HepG2 (cell line): Measurements from ENCODE around the gene MLLT1. TPM values are rescaled to one million over a fixed set of nuclear protein-coding genes. Genes with fewer than 3 reads are reported as not detected.

Experiments used
- ATAC-seq: fragments of 200-7000 bp; cut with Tn5 transposase; 3 replicates; pipeline ENCODE4 v1.9.1; 2020; ENCODE audit warnings: mild to moderate bottlenecking, moderate library complexity
- BruUV-seq: library from RNA; stranded (reverse); fragments of 400-500 nt; replicated peaks from 2 replicates; lab custom pipeline; 2021; lab: Mats Ljungman, UMichigan
- CTCF ChIA-PET: fragments of 300-600 bp; formaldehyde crosslinking; extraction: SDS; loops from one replicate; lab custom pipeline; 2021; ENCODE audit warnings: low total read pairs, inconsistent platforms, low intra/inter-chr PET ratio; lab: Yijun Ruan, JAX
- POLR2A ChIA-PET: fragments of 350-600 bp; sonication (Branson Sonifier 250); formaldehyde crosslinking; loops from one replicate; lab custom pipeline; 2020; ENCODE audit warnings: antibody characterized with exemption, inconsistent platforms; lab: Yijun Ruan, JAX
- DNase-seq: peaks from one replicate; pipeline ENCODE4 v3.0.0-alpha.2; 2015; ENCODE audit warnings: low spot score
- FAIRE-seq: peaks from 3 replicates; lab custom pipeline; 2011; peaks lifted over from hg19 to GRCh38; lab: Jason Lieb, UNC
- H2AFZ ChIP-seq: one replicate; pipeline ENCODE4 v1.6.1; 2011; ENCODE audit warnings: low read length, inconsistent platforms
- H3K27ac ChIP-seq: fragments of 300-600 bp; 3 replicates; pipeline ENCODE4 v1.8.0; 2011; ENCODE audit warnings: mixed run types, mild to moderate bottlenecking, mixed read lengths, low read length, inconsistent platforms; ENCODE audit not compliant: insufficient read depth; ENCODE audit errors: extremely low read length
- H3K27me3 ChIP-seq, 2 experiments: fragments of 200-600 bp in 1 of 2; 2 replicates in 1 of 2; 3 replicates in 1 of 2; pipeline versions ENCODE4 v1.6.0 to v1.8.0; 2011; ENCODE audit warnings: low read length in 2 of 2, mild to moderate bottlenecking in 2 of 2, moderate library complexity in 2 of 2, inconsistent platforms in 1 of 2; ENCODE audit not compliant: insufficient read depth in 2 of 2, control insufficient read depth in 1 of 2
- H3K36me3 ChIP-seq, 2 experiments: fragments of 200-600 bp in 1 of 2; replicated peaks in 1 of 2; 2 replicates in 1 of 2; 3 replicates in 1 of 2; pipeline versions ENCODE4 v1.5.1 to v1.8.0; 2011; ENCODE audit warnings: low read length in 2 of 2, inconsistent platforms in 1 of 2; ENCODE audit not compliant: insufficient read depth in 2 of 2, control insufficient read depth in 1 of 2
- H3K4me1 ChIP-seq: 2 replicates; pipeline ENCODE4 v1.5.1; 2012; ENCODE audit warnings: low read length, inconsistent platforms; ENCODE audit not compliant: insufficient read depth
- H3K4me2 ChIP-seq: 2 replicates; pipeline ENCODE4 v1.6.0; 2011; ENCODE audit warnings: low read depth, low read length, inconsistent platforms
- H3K4me3 ChIP-seq, 3 experiments: fragments of 200-600 bp in 1 of 3; sonication (generic), shearing (Covaris generic) in 1 of 3; replicated peaks in 1 of 3; 2 replicates each; pipeline ENCODE4 v1.5.1; 2011 to 2016; ENCODE audit warnings: low read length in 3 of 3, inconsistent platforms in 2 of 3, low read depth in 2 of 3, mild to moderate bottlenecking in 2 of 3, control low read depth in 1 of 3, mixed read lengths in 1 of 3; ENCODE audit not compliant: insufficient read depth in 1 of 3
- H3K79me2 ChIP-seq: one replicate; pipeline ENCODE4 v1.6.1; 2011; ENCODE audit warnings: low read length, inconsistent platforms; ENCODE audit not compliant: insufficient read depth
- H3K9ac ChIP-seq: 2 replicates; pipeline ENCODE4 v1.6.0; 2011; ENCODE audit warnings: mild to moderate bottlenecking, low read depth, low read length, inconsistent platforms; ENCODE audit not compliant: insufficient read depth
- H3K9me3 ChIP-seq: 2 replicates; pipeline ENCODE4 v1.5.1; 2012; ENCODE audit warnings: mild to moderate bottlenecking, low read length
- H4K20me1 ChIP-seq: 2 replicates; pipeline ENCODE4 v1.6.0; 2011; ENCODE audit warnings: inconsistent platforms, mild to moderate bottlenecking, low read length, moderate library complexity; ENCODE audit not compliant: insufficient read depth
- AKAP8 ChIP-seq: sonication (generic); formaldehyde crosslinking; IDR thresholded peaks from 2 replicates; pipeline ENCODE4 v1.5.1; 2020; ENCODE audit warnings: mild to moderate bottlenecking, missing genetic modification reagents
- CBX2 ChIP-seq, 2 experiments: fragments of 200-600 bp in 1 of 2; sonication (generic); formaldehyde crosslinking in 1 of 2; IDR thresholded peaks; 2 replicates each; pipeline versions ENCODE4 v1.7.0 to v1.8.1; 2018 to 2022; ENCODE audit warnings: low read depth in 2 of 2, low read length in 1 of 2, mild to moderate bottlenecking in 1 of 2, missing genetic modification reagents in 1 of 2
- CCDC6 ChIP-seq: sonication (generic); formaldehyde crosslinking; IDR thresholded peaks from 2 replicates; pipeline ENCODE4 v1.8.1; 2022; ENCODE audit warnings: mild to moderate bottlenecking, missing genetic modification reagents, moderate library complexity
- E2F5 ChIP-seq: sonication (generic); formaldehyde crosslinking; conservative IDR thresholded peaks from 2 replicates; pipeline ENCODE4 v1.4.0; 2020; ENCODE audit warnings: missing genetic modification reagents
- GATAD2A ChIP-seq: IDR thresholded peaks from 2 replicates; pipeline ENCODE4 v1.6.1; 2016
- GMEB1 ChIP-seq: sonication (generic); formaldehyde crosslinking; IDR thresholded peaks from 2 replicates; pipeline ENCODE4 v1.5.1; 2020; ENCODE audit warnings: missing genetic modification reagents, mild to moderate bottlenecking, borderline replicate concordance
- HMGXB4 ChIP-seq, 2 experiments: sonication (generic) in 1 of 2; formaldehyde crosslinking in 1 of 2; IDR thresholded peaks; 2 replicates each; pipeline versions ENCODE4 v1.4.0 to v1.6.1; 2018 to 2020; ENCODE audit warnings: missing genetic modification reagents in 2 of 2, borderline replicate concordance in 1 of 2, low read depth in 1 of 2, mild to moderate bottlenecking in 1 of 2, missing biosample characterization in 1 of 2
- HNRNPUL1 ChIP-seq: fragments of 200-400 bp; formaldehyde crosslinking; IDR thresholded peaks from 2 replicates; pipeline ENCODE4 v1.6.1; 2017; ENCODE audit warnings: low read depth, mild to moderate bottlenecking, low read length, moderate library complexity
- KDM5B ChIP-seq: sonication (generic); formaldehyde crosslinking; IDR thresholded peaks from 2 replicates; pipeline ENCODE4 v1.4.0; 2020; ENCODE audit warnings: missing genetic modification reagents, mild to moderate bottlenecking, borderline replicate concordance
- KMT2A ChIP-seq: sonication (generic); formaldehyde crosslinking; IDR thresholded peaks from 2 replicates; pipeline ENCODE4 v1.4.0; 2020; ENCODE audit warnings: missing genetic modification reagents
- SMAD3 ChIP-seq: sonication (generic); formaldehyde crosslinking; IDR thresholded peaks from 2 replicates; pipeline ENCODE4 v1.4.0; 2020; ENCODE audit warnings: missing genetic modification reagents
- SNRNP70 ChIP-seq: fragments of 200-400 bp; formaldehyde crosslinking; IDR thresholded peaks from 2 replicates; pipeline ENCODE4 v1.6.1; 2017; ENCODE audit warnings: mild to moderate bottlenecking, low read depth, low read length, moderate library complexity
- TCF7L2 ChIP-seq: IDR thresholded peaks from 2 replicates; pipeline ENCODE4 v1.6.1; 2011; ENCODE audit warnings: mild to moderate bottlenecking, low read depth, low read length, moderate library complexity
- TOPORS ChIP-seq: sonication (generic); formaldehyde crosslinking; IDR thresholded peaks from 2 replicates; pipeline ENCODE4 v1.8.0; 2023; ENCODE audit warnings: mild to moderate bottlenecking, missing genetic modification reagents
- TRIM22 ChIP-seq: fragments of 450-650 bp; IDR thresholded peaks from 2 replicates; pipeline ENCODE4 v1.6.1; 2017
- ZIK1 ChIP-seq: sonication (generic); formaldehyde crosslinking; IDR thresholded peaks from 2 replicates; pipeline ENCODE4 v1.5.0; 2020; ENCODE audit warnings: mild to moderate bottlenecking, low read depth, missing genetic modification reagents, borderline replicate concordance
- ZNF607 ChIP-seq: sonication (generic); formaldehyde crosslinking; IDR thresholded peaks from 2 replicates; pipeline ENCODE4 v1.5.1; 2020; ENCODE audit warnings: missing genetic modification reagents, mild to moderate bottlenecking, borderline replicate concordance
- ZNF720 ChIP-seq: sonication (generic); formaldehyde crosslinking; IDR thresholded peaks from 2 replicates; pipeline ENCODE4 v1.4.0; 2020; ENCODE audit warnings: missing genetic modification reagents
- ZNF850 ChIP-seq: sonication (generic); formaldehyde crosslinking; conservative IDR thresholded peaks from 2 replicates; pipeline ENCODE4 v1.9.0; 2021; ENCODE audit warnings: mild to moderate bottlenecking, missing genetic modification reagents
- ZNF878 ChIP-seq: sonication (generic); formaldehyde crosslinking; IDR thresholded peaks from 2 replicates; pipeline ENCODE4 v1.8.1; 2023; ENCODE audit warnings: mild to moderate bottlenecking, missing genetic modification reagents, moderate library complexity
- WGBS: methylation state at CpG from one replicate; pipeline ENCODE4 v1.1.6; 2017; ENCODE audit warnings: low lambda C conversion rate; 5-methylcytosine and 5-hydroxymethylcytosine counted together
- in situ Hi-C: cut with HindIII; loops from 2 replicates; pipeline ENCODE4 v1.10.0; 2017; ENCODE audit warnings: low pct_unique_long_range_greater_than_20kb; ENCODE audit not compliant: extremely low pct_ligation_motif_present
- intact Hi-C: fragments of 100-400 bp; cut with micrococcal nuclease; formaldehyde crosslinking; loops from one replicate; pipeline ENCODE4 v1.10.0; 2022; ENCODE audit not compliant: unreplicated experiment
- polyA plus RNA-seq, 8 experiments: library from polyadenylated mRNA; depleted of rRNA in 3 of 8; stranded (reverse) in 7 of 8; unstranded in 1 of 8; fragments of >200 nt; fragmentation: Illumina TruSeq in 4 of 8; extraction: Trizol in 4 of 8; gene quantifications; 2 replicates each; pipeline versions ENCODE4 v1.2.1 to v1.2.3, GENCODE V29; 2011 to 2016; ENCODE audit warnings: low read depth in 4 of 8, missing spikeins in 1 of 8, mixed read lengths in 1 of 8; ENCODE audit not compliant: insufficient read depth in 1 of 8
- total RNA-seq, 5 experiments: library from RNA; depleted of rRNA; stranded (reverse); fragments of >200 nt; fragmentation: Illumina TruSeq; extraction: Trizol; gene quantifications; 2 replicates each; pipeline ENCODE4 v1.2.3, GENCODE V29; 2016; ENCODE audit warnings: low read depth in 1 of 5

The MLLT1 gene
- total and polyA plus RNA-seq, 2 of the 13 experiments (the other 11 are each of a cell fraction or from before 2014, with no cell fraction given), result 11.7 to 12.2 TPM

DNA sequence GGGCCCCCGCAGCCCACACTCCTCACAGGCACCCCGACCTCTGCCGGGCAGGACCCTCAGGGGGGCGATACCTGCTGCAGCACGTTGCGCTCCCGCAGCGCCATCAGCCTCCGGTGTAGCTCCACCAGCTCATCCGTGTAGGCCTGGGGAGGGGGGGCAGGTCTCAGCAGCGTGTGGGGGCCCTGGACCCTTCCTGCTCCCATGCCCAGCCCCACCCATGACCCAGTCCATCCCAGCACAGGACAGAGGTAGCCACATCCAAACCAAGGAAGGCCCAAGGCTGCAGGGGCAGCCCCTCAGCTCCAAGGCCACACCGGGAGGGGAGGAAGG, 66.5 kb downstream of the MLLT1 start:
- TF ChIP-seq SMAD3 (CRISPR knock-in tag) (no peak), TCF7L2 (no peak), SNRNP70 (no peak), ZIK1 (no peak), GATAD2A (CRISPR knock-in tag) (no peak), CBX2 (IDR thresholded peaks at IDR 0.05; ENCODE audit: low read depth, low read length) (no peak), CBX2 (CRISPR knock-in tag; IDR thresholded peaks at IDR 0.05; ENCODE audit: low read depth) (no peak), TRIM22 (no peak), TOPORS (CRISPR knock-in tag) (no peak), ZNF607 (no peak), ZNF720 (no peak), ZNF878 (CRISPR knock-in tag) (no peak), KMT2A (CRISPR knock-in tag) (no peak), KDM5B (CRISPR knock-in tag) (no peak), GMEB1 (CRISPR knock-in tag) (no peak), ZNF850 (CRISPR knock-in tag) (no peak), E2F5 (CRISPR knock-in tag) (no peak), HNRNPUL1 (no peak), CCDC6 (CRISPR knock-in tag) (no peak), HMGXB4 (CRISPR knock-in tag; IDR thresholded peaks at IDR 0.05; ENCODE audit: borderline replicate concordance in 1 of 2, low read depth in 1 of 2) (no peak), AKAP8 (CRISPR knock-in tag) (no peak)
- no peaks in the 10 kb centered on the region for H3K4me1 ChIP-seq
- ATAC-seq (no peak), FAIRE-seq (no peak), DNase-seq (no peak)
- ChIA-PET CTCF (no interaction called here), POLR2A (no interaction called here)
- WGBS, result 91% methylated on average over 6 of the region's 12 CpGs
- H3K27me3 ChIP-seq, result no peaks in the 10 kb centered on the region
- H4K20me1 ChIP-seq, result no peaks in the 10 kb centered on the region
- H3K79me2 ChIP-seq, result no peaks in the 10 kb centered on the region
- no peak overlapping the region for H3K4me3 ChIP-seq
- no peaks in the 10 kb centered on the region; a peak in 1 of 5 replicates for H3K36me3 ChIP-seq
- no peak overlapping the region for H3K9ac ChIP-seq
- H3K9me3 ChIP-seq, result no peaks in the 10 kb centered on the region
- H2AFZ ChIP-seq, result no peak overlapping the region
- intact Hi-C loops (no loop called here), in situ Hi-C loops (no loop called here)
- H3K4me2 ChIP-seq, result no peak overlapping the region
- no TSS peak for BruUV-seq
- H3K27ac ChIP-seq, result no peak overlapping the region
